Mesothelial cell of epicardium (in vitro differentiated cells): ENCODE measurements around the gene MCUB. TPM values are rescaled to one million over a fixed set of nuclear protein-coding genes. Genes with fewer than 3 reads are reported as not detected.

ENCODE experiments used
- DNase-seq, 2 experiments: peaks; one replicate each; pipeline ENCODE4 v3.0.0; 2021; ENCODE audit warnings: low spot score in 2 of 2; ENCODE audit not compliant: unreplicated experiment in 2 of 2
- H3K27ac Mint-ChIP-seq: 2 replicates; pipeline ENCODE4 v1.8.0; 2021; ENCODE audit warnings: mixed read lengths
- H3K27me3 Mint-ChIP-seq: 2 replicates; pipeline ENCODE4 v1.8.0; 2021; ENCODE audit warnings: low read depth, mixed read lengths
- H3K36me3 Mint-ChIP-seq: 2 replicates; pipeline ENCODE4 v1.8.0; 2021; ENCODE audit warnings: mixed read lengths
- H3K4me1 Mint-ChIP-seq: 2 replicates; pipeline ENCODE4 v1.8.0; 2021; ENCODE audit warnings: mixed read lengths
- H3K4me3 Mint-ChIP-seq: 2 replicates; pipeline ENCODE4 v1.8.0; 2021; ENCODE audit warnings: mild to moderate bottlenecking, moderate library complexity, mixed read lengths
- H3K9me3 Mint-ChIP-seq: 2 replicates; pipeline ENCODE4 v1.8.0; 2021; ENCODE audit warnings: mixed read lengths
- total RNA-seq: library from RNA; stranded (reverse); gene quantifications from 3 replicates; pipeline ENCODE4 v1.2.1, GENCODE V29; 2021
- TF ChIP-seq, protein P1 (sequence below): fragments of 200-600 bp; sonication (generic); IDR thresholded peaks from one replicate; pipeline ENCODE4 v1.5.0; 2021; ENCODE audit warnings: antibody characterized with exemption; ENCODE audit not compliant: unreplicated experiment

Gene MCUB
- total RNA-seq, 1 donor from 2014 or later = 3.0 TPM

DNA sequence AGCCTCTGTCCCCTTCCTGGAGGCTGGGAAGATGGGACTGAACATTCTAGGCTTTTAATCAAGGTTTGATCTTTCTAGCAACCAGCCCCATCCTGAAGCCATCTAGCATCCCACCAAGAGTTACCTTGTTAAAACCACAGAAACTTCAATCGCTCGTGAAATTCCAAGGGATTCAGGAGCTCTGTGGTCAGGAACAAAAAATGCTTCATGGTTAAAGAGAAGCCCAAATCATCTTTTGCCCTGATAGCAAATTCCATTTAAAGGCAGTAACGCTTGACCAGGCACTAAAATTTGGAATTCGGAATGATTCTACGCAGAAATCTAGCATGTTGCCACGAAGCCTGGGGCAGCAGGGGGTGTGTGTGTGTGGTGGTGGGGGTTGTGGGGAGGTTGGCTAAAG lies 95.3 kb downstream of the MCUB start:
- Mint-ChIP-seq H3K27me3 (no peaks in the 10 kb centered on the region), H3K4me3 (no peak overlapping the region), H3K27ac (no peak overlapping the region), H3K4me1 (no peaks in the 10 kb centered on the region), H3K9me3 (peaks cover 21% of the 10 kb centered on the region), H3K36me3 (peaks cover 7% of the 10 kb centered on the region)
- TF ChIP-seq, protein P1, sequence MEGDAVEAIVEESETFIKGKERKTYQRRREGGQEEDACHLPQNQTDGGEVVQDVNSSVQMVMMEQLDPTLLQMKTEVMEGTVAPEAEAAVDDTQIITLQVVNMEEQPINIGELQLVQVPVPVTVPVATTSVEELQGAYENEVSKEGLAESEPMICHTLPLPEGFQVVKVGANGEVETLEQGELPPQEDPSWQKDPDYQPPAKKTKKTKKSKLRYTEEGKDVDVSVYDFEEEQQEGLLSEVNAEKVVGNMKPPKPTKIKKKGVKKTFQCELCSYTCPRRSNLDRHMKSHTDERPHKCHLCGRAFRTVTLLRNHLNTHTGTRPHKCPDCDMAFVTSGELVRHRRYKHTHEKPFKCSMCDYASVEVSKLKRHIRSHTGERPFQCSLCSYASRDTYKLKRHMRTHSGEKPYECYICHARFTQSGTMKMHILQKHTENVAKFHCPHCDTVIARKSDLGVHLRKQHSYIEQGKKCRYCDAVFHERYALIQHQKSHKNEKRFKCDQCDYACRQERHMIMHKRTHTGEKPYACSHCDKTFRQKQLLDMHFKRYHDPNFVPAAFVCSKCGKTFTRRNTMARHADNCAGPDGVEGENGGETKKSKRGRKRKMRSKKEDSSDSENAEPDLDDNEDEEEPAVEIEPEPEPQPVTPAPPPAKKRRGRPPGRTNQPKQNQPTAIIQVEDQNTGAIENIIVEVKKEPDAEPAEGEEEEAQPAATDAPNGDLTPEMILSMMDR = no peak
- no peak for DNase-seq

DNA sequence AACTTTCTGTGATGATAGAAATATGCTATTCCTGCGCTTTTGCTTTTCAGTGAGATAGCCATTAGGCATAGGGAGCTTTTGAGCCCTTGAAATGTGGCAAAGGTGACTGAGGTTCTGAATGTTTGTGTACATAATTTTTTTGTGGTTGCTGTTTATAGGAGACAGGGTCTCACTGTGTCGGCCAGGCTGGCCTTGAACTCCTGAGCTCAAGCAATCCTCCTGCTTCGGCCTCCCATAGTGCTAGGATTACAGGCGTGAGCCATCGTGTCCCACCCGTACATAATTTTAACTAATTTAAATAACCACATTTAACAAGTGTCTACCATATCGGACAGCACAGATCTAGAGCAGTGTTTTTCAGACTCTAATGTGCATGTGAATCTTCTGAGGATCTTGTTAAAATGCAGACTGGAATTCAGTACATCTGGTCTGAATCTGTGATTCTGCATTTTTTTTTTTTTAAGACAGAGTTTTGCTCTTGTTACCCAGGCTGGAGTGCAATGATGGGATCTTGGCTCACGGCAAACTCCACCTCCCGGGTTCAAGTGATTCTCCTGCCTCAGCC lies 97.9 kb downstream of the MCUB start:
- Mint-ChIP-seq H3K9me3 (peaks cover 2% of the 10 kb centered on the region), H3K4me1 (no peaks in the 10 kb centered on the region), H3K27ac (no peak overlapping the region), H3K36me3 (peaks cover 2% of the 10 kb centered on the region), H3K4me3 (no peak overlapping the region), H3K27me3 (no peaks in the 10 kb centered on the region)
- TF ChIP-seq, protein P1 = no peak
- no peak for DNase-seq

DNA sequence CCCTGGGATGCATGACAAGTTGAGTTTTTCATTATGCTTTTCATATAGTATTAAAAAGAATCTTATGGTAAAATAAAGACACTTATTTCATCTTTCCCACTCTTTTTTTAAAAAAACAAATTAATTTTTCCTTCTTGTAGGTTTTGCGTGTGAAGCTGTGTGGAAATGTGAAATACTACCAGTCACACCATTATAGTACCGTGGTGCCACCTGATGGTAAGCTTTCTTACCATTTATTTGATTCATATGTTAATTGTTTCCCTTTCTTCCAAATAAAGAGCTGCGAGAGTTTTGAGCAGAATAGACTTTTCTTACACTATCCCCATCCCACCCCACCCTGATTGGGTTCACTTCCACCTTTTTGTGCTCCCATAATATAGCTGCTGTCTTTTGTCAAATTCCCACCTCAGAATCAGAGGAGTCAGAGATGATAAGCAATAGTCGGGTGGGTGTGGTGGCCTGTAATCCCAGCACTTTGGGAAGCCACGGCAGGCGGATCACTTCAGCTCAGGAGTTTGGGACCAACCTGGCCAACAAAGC lies 98.9 kb downstream of the MCUB start:
- H3K27me3 Mint-ChIP-seq = no peaks in the 10 kb centered on the region
- TF ChIP-seq, protein P1 = no peak

DNA sequence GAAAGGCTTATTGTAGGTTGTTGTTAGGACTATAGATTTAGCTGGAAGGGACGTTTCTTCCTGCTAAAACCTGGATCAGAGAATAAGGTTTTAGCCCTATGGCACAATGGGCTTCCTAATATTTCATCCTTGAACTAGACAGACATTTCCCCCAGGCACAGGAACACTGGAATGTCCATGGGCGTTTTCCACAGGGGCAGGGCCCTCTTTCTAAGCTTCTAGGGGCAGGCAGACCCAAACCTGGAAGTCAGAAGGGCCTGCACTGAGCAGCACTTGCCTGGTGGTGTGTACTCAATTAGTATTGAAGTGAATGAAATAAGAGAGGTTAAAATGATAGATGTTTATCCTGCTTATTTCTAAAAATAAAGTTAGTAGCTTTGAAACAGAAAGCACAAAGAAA lies 102.1 kb downstream of the MCUB start:
- Mint-ChIP-seq H3K4me1 (no peaks in the 10 kb centered on the region), H3K9me3 (no peaks in the 10 kb centered on the region)

More for the DNA sequence above, 98.9 kb downstream of the MCUB start:
- H3K4me3 Mint-ChIP-seq = no peak overlapping the region
- H3K36me3 Mint-ChIP-seq = no peaks in the 10 kb centered on the region
- no peak for DNase-seq
- H3K27ac Mint-ChIP-seq = no peak overlapping the region
- H3K4me1 Mint-ChIP-seq = no peaks in the 10 kb centered on the region
- peaks cover 2% of the 10 kb centered on the region for H3K9me3 Mint-ChIP-seq

DNA sequence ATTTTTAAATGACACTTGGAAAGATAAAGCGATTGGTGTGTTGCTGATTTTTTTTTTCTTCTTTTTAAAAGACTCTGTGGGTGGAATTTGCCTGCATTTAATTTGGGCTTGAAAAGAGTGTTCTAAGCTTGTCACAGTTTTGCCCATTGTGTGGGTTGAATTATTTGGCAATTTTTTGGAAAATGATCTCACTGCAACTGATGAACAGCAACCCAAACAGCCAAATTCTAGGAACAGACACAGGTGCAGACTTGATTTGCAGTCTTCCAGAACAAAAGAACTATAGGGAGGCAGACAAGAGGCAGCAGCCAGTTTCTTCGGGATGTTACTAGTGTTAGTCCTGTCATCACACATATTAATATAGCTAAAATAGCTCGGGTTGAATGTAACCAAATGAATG lies 102.7 kb downstream of the MCUB start:
- TF ChIP-seq, protein P1 = no peak
- Mint-ChIP-seq H3K36me3 (no peaks in the 10 kb centered on the region), H3K9me3 (no peaks in the 10 kb centered on the region), H3K27me3 (no peaks in the 10 kb centered on the region), H3K4me3 (no peak overlapping the region), H3K4me1 (no peaks in the 10 kb centered on the region), H3K27ac (no peak overlapping the region)
- DNase-seq = no peak

More for the DNA sequence above, 102.1 kb downstream of the MCUB start:
- TF ChIP-seq, protein P1 = no peak
- H3K27me3 Mint-ChIP-seq = no peaks in the 10 kb centered on the region
- no peak overlapping the region for H3K27ac Mint-ChIP-seq
- H3K4me3 Mint-ChIP-seq = no peak overlapping the region
- no peak for DNase-seq
- H3K36me3 Mint-ChIP-seq = no peaks in the 10 kb centered on the region
